ENCODE data around the gene TUBB2A. TPM values are rescaled to one million over a fixed set of nuclear protein-coding genes. Genes with fewer than 3 reads are reported as not detected.
A peak's percentile ranks its signal among the peaks of the same experiment; 100 is the strongest.
"Not testable (repeated sequence)": the region's sequence is repeated elsewhere in the genome, so short reads cannot be mapped to it uniquely, and the experiment has no call there.

The TUBB2A gene
- total RNA-seq, 1 donor from 2014 or later, result 72.7 TPM

DNA sequence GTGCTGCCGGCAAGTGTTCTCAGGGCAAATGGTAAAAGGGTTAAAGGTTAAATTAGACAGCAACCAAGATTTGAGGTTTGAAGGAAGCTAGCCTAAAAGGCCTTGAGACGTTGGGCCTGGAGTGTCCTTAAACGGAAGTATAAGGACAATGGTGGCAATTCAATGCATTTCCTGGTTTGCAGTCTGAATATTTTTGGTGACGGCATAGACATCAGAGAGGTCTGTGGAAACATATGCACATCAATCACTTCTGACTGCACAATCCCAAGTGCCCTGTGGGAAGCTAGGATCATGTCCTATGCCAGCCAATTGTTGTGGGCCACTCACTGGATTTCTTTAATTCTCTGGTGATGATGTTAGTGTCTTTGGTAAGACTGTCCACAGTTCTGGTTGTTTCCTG lies 25.7 kb upstream of the TUBB2A start:
- no peaks in the 10 kb centered on the region for H3K27me3 ChIP-seq
- H3K4me3 ChIP-seq, result no peak overlapping the region
- H3K9me3 ChIP-seq, result no peaks in the 10 kb centered on the region
- H3K4me1 ChIP-seq, result no peaks in the 10 kb centered on the region
- no peak for DNase-seq (ENCODE audit: extremely low spot score in 2 of 2)
- TF ChIP-seq POLR2A (IDR thresholded peaks at IDR 0.05) (no peak), POLR2AphosphoS5 (IDR thresholded peaks at IDR 0.05; ENCODE audit: insufficient read depth in 1 of 2, low read depth in 1 of 2) (no peak)
- TF ChIP-seq, protein P1, sequence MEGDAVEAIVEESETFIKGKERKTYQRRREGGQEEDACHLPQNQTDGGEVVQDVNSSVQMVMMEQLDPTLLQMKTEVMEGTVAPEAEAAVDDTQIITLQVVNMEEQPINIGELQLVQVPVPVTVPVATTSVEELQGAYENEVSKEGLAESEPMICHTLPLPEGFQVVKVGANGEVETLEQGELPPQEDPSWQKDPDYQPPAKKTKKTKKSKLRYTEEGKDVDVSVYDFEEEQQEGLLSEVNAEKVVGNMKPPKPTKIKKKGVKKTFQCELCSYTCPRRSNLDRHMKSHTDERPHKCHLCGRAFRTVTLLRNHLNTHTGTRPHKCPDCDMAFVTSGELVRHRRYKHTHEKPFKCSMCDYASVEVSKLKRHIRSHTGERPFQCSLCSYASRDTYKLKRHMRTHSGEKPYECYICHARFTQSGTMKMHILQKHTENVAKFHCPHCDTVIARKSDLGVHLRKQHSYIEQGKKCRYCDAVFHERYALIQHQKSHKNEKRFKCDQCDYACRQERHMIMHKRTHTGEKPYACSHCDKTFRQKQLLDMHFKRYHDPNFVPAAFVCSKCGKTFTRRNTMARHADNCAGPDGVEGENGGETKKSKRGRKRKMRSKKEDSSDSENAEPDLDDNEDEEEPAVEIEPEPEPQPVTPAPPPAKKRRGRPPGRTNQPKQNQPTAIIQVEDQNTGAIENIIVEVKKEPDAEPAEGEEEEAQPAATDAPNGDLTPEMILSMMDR (IDR thresholded peaks at IDR 0.05), result no peak
- H3K27ac ChIP-seq, result no peak overlapping the region
- intact Hi-C loops (cut with DNase I), result no loop called here
- no peaks in the 10 kb centered on the region for H3K36me3 ChIP-seq

DNA sequence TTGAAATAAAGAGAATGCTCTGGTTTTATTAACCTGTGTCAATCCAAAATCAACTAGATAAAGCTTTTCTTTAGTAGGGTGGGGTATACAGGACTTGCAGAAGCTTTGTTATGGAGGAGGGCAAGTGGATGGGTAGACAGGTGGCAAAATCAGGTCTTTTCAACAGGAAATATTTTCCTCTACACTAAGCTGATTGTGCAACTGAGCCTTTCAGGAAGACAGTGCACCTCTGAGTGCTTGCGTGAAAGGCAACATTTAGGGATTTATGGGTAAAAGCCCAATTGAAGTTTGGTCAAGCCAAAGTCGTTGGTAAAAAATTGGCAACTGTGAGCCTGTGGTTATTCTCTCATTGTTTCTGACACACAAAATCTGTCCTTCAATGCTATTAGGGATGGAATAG lies 23.8 kb upstream of the TUBB2A start:
- intact Hi-C loops (cut with DNase I), result no loop called here
- no peak overlapping the region for H3K4me3 ChIP-seq
- no peaks in the 10 kb centered on the region for H3K36me3 ChIP-seq
- no peak overlapping the region for H3K27ac ChIP-seq
- TF ChIP-seq, protein P1 (IDR thresholded peaks at IDR 0.05), result no peak
- no peaks in the 10 kb centered on the region for H3K27me3 ChIP-seq
- DNase-seq (ENCODE audit: extremely low spot score in 2 of 2), result no peak
- H3K9me3 ChIP-seq, result no peaks in the 10 kb centered on the region
- no peaks in the 10 kb centered on the region for H3K4me1 ChIP-seq

DNA sequence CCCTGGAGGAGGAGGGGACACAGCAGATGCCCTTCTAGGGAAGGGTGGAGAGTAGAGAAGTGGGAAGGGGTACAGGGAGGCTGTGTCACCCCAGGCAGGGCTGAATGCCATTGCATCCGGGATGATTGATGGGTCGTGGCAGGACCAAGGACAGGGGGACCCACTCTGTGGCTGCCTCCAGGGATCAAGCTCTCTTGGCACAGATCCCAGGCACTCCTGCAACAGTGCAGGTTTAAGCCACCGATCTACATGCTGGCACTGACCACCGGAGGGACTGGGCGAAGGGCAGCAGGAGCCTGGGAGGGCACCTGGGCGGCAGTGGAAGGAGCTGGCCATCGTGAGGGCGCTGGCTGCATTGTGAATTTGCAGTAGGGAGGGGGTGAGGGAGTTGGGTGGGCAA lies 22.6 kb upstream of the TUBB2A start:
- H3K27ac ChIP-seq; H3K4me1 ChIP-seq; H3K36me3 ChIP-seq; H3K27me3 ChIP-seq; intact Hi-C loops (cut with DNase I); DNase-seq (ENCODE audit: extremely low spot score in 2 of 2); H3K9me3 ChIP-seq: not testable (repeated sequence)
- H3K4me3 ChIP-seq, result peak overlapping the region in 1 of 2 donors; percentile 21

DNA sequence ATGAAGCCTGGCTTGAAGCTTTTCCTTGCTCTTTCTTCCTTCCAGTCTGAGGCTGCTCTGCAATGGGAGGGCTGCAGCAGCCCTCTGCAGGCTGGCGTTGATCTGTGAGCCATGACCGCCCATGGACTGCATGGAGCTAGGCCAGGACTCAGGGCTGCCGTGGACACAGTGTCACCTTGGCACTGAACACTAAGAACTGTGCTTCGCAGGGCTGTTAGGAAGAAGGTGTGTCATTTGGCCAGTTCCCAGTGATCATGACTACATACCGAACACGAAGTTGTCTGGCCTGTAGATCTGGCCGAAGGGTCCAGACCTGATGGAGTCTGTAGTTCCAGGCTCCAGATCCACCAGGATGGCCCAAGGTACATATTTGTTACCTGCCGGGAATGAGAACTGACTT lies 21.3 kb upstream of the TUBB2A start:
- H3K4me1 ChIP-seq; H3K9me3 ChIP-seq; H3K27ac ChIP-seq; intact Hi-C loops (cut with DNase I); H3K27me3 ChIP-seq; H3K36me3 ChIP-seq; DNase-seq (ENCODE audit: extremely low spot score in 2 of 2); H3K4me3 ChIP-seq: not testable (repeated sequence)

DNA sequence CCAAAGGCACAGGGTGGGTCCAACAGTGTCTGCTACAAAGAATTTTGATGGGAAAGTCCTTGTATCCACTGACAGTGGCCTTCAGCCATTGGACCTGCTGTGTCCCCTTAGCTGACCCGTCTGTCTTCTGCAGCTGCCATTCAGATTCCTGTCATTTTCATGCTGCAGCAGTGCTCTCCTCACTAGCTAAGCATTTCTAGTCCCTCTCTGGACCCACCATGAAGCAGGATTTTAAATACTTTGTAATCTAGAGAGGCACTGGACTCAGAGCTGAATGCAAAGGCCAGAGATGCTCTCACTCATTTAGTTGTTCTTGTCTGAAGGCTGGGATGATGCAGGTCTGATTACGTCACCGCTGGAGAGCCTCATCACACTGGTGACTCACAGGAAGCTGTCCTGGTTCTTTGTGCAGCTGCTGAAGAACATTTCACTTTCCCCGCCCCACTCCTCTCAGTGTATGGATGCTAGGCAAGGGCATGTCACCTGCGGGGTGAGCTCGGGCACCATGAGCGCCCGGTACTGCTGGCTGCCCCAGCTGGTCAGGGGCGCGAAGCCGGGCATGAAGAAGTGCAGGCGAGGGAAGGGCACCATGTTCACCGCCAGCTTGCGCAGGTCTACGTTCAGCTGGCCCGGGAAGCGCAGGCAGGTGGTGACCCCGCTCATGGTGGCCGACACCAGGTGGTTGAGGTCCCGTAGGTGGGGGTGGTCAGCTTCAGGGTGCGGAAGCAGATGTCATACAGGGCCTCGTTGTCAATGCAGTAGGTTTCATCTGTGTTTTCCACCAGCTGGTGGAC lies 19.4 kb upstream of the TUBB2A start:
- Histone ChIP-seq H3K27me3 (no peaks in the 10 kb centered on the region), H3K36me3 (no peaks in the 10 kb centered on the region), H3K27ac (no peak overlapping the region), H3K9me3 (no peaks in the 10 kb centered on the region), H3K4me3 (no peak overlapping the region), H3K4me1 (no peaks in the 10 kb centered on the region)
- DNase-seq (ENCODE audit: extremely low spot score in 2 of 2), result no peak
- TF ChIP-seq, protein P1 (IDR thresholded peaks at IDR 0.05), result no peak
- no peak for TF ChIP-seq POLR2AphosphoS5 (IDR thresholded peaks at IDR 0.05; ENCODE audit: insufficient read depth in 1 of 2, low read depth in 1 of 2)
- TF ChIP-seq POLR2A (IDR thresholded peaks at IDR 0.05), result no peak
- intact Hi-C loops (cut with DNase I), result no loop called here

DNA sequence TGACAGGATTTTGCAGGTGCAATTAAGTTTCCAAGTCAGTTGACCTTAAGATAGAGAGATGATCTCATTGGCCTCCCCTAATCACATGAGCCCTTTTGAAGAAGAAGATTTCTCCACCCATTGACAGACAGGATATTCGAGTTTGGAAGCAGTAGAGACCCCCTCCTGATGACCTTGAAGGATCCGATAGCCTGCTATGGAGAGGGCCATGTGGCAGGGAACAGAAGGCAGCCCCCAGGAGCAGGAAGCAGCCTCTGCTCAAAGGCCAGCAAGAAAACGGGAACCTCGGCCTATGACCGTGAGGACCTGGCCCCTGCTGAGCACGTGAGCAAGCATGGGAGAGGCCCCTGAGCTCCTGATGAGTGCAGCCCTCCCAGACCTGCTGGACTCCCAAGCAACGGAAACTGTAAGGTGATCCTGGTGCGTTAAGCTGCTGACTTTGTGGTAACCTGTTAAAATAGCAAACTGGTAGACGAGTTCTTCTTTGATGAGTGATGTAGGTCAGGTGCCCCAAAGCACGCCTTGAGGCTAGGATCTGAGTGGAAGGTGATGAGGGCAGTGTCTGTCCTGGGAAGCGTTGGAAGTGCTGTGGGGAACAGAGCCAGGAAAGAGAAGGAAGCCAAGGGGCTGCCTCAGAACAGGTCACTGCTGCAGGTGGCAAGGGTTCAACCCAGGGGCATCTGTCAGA lies 18.5 kb upstream of the TUBB2A start:
- DNase-seq (ENCODE audit: extremely low spot score in 2 of 2), result no peak
- Histone ChIP-seq H3K4me3 (no peak overlapping the region), H3K4me1 (no peaks in the 10 kb centered on the region), H3K36me3 (no peaks in the 10 kb centered on the region), H3K9me3 (no peaks in the 10 kb centered on the region), H3K27me3 (no peaks in the 10 kb centered on the region), H3K27ac (no peak overlapping the region)
- TF ChIP-seq, protein P1 (IDR thresholded peaks at IDR 0.05), result no peak
- TF ChIP-seq POLR2A (IDR thresholded peaks at IDR 0.05), result no peak
- TF ChIP-seq POLR2AphosphoS5 (IDR thresholded peaks at IDR 0.05; ENCODE audit: insufficient read depth in 1 of 2, low read depth in 1 of 2), result no peak
- intact Hi-C loops (cut with DNase I), result no loop called here

DNA sequence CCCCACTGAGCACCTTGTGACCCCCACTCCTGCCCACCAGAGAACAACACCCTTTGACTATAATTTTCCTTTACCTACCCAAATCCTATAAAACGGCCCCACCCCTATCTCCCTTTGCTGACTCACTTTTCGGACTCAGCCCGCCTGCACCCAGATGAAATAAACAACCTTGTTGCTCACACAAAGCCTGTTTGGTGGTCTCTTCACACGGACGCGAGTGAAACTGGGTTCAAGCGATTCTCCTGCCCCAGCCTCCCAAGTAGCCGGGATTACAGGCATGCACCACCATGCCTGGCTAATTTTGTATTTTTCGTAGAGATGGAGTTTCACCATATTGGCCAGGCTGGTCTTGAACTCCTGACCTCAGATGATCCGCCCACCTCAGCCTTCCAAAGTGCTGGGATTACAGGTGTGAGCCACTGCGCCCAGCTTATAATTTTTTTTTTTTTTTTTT lies 16.3 kb upstream of the TUBB2A start:
- H3K4me1 ChIP-seq, result not testable (repeated sequence)

DNA sequence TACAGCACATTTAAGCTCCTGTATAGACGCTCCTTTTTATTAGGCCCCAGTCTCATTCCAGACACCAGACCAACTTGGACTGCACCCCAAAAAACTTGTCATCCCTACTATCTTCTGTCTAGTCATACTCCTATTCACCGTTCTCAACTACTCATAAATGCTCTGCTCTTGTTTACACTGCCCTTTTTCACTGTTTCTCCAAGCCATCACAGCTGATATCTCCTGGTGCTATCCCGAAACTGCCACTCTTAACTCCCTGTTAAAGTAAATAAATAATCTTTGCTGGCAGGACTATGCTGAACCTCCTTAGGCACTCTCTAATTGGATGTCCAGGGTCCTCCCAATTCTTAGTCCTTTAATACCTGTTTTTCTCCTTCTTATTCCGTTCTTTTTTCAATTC lies 15.4 kb upstream of the TUBB2A start:
- H3K9me3 ChIP-seq; H3K36me3 ChIP-seq; DNase-seq (ENCODE audit: extremely low spot score in 2 of 2); H3K4me1 ChIP-seq; H3K4me3 ChIP-seq; H3K27ac ChIP-seq; H3K27me3 ChIP-seq; intact Hi-C loops (cut with DNase I): not testable (repeated sequence)

More for the DNA sequence above, 16.3 kb upstream of the TUBB2A start:
- H3K27ac ChIP-seq; H3K27me3 ChIP-seq; H3K9me3 ChIP-seq; H3K36me3 ChIP-seq; H3K4me3 ChIP-seq; DNase-seq (ENCODE audit: extremely low spot score in 2 of 2); intact Hi-C loops (cut with DNase I): not testable (repeated sequence)
